HTERT RPE-1 (cell line): ENCODE data around the gene GOLT1B.

Experiments used
- in situ Hi-C: fragments of 300-500 bp; cut with MboI; formaldehyde crosslinking; loops from 4 replicates; pipeline ENCODE4 v1.14.3; 2020; ENCODE audit warnings: low sequenced_read_pairs

Gene GOLT1B

GRCh38 chr12:21561158-21561557 is 59.6 kb downstream of the GOLT1B start:
- in situ Hi-C loops: no loop called here

DNA sequence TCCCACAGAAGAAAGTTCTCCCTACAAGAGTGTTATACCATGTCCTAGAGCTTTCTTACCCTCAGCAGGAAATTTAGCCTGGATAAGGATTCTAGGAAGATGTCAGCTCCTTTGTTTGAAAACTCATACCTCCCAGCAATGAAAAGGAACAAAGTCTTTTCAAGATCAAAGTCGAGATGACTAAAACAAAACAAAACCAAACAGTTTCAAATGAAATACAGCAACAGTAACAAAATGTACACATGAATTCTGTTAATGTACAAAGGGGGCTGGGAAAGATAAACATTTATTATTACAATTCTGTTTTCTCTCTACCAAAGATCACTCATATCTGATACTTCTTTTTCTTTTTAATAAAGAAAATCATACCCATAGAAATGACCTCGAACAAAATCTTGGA is 61.3 kb downstream of the GOLT1B start:
- in situ Hi-C loops: no loop called here

- in situ Hi-C loops: no loop called here
These were observed 64.8 kb downstream of the GOLT1B start for GRCh38 chr12:21566223-21566906.

DNA sequence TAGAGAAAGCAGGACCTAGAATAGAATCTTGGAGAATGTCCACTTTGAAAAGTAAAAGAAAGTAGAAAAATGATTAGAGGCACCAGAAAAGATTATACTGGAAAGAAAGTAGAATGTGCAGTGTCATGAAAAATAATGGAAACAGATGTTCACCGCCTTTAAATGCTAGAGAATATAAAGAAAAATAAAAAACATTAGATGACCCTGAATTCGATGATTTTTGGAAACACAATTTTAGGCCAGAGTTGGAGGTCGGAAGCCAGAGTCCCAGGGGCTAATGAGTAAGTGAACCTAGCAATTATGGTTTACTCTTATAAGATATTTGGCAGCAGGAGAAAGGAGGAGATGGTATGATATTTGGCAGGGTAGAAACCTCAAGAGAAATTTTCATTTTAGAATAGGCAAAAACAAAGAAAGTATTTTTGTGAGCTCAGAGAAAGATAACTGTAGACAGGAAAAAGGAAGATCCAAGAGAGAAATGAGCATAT is 65.4 kb downstream of the GOLT1B start:
- in situ Hi-C loops: no loop called here
